ENCODE measurements around the gene TTC3. TPM values are rescaled to one million over a fixed set of nuclear protein-coding genes. Genes with fewer than 3 reads are reported as not detected.
A peak's percentile ranks its signal among the peaks of the same experiment; 100 is the strongest.
"Not testable (repeated sequence)": the region's sequence is repeated elsewhere in the genome, so short reads cannot be mapped to it uniquely, and the experiment has no call there.

TTC3 gene
- total and polyA plus RNA-seq, 4 donors = 197 to 556 (median 295) TPM

DNA sequence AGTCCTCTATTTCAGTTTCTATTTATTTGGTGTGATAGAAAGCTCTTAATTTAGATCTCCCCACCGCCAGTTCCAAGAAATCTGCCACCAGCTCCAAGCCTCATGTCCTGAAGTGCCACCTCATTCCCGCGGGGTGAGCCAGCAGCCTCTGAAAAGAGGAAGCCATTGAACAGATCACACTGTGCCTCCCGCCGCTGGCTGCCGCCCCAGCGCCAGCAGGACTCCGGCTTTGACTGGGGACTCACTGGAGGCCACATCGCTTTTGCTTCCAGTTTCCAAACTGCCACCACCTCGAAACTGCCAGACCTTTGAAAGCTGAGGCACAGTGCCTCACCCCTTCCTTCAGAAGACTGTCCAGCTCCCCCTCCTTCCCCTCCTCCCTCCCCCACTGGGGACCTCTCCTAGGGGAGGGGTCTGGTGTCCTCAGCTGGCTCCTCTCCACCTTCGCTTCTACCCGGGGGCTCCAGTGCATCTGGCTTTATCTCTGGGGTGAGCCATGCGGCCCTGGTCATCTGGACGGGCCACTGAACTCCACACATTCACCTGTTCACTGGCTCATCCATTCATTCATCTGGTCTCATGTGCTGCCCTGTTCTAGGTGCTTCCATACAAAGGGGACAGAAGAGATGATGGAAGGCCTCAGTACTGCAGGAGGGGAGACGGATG, 135.1 kb downstream of the TTC3 start:
- Histone ChIP-seq H3K4me3 (ENCODE audit: low read depth, low read length) (no peak overlapping the region), H3K9me3 (ENCODE audit: control insufficient read depth, insufficient read depth, low read length) (peaks cover 3% of the 10 kb centered on the region), H3K4me1 (ENCODE audit: control insufficient read depth, insufficient read depth, low read length) (peaks cover 18% of the 10 kb centered on the region), H3K27me3 (ENCODE audit: control insufficient read depth, insufficient read depth, low read length) (no peaks in the 10 kb centered on the region), H3K36me3 (ENCODE audit: control insufficient read depth, insufficient read depth, low read length) (peaks cover 18% of the 10 kb centered on the region), H3K27ac (ENCODE audit: low read depth, low read length) (peak overlapping the region; percentile 52)
- 25% methylated on average over 12 of the region's 15 CpGs for WGBS (ENCODE audit: insufficient coverage)
- DNase-seq (ENCODE audit: low read depth in 4 of 6, low spot score in 6 of 6) = peak in 5 of 6 donors; percentile 21 to 80 (median 40)

DNA sequence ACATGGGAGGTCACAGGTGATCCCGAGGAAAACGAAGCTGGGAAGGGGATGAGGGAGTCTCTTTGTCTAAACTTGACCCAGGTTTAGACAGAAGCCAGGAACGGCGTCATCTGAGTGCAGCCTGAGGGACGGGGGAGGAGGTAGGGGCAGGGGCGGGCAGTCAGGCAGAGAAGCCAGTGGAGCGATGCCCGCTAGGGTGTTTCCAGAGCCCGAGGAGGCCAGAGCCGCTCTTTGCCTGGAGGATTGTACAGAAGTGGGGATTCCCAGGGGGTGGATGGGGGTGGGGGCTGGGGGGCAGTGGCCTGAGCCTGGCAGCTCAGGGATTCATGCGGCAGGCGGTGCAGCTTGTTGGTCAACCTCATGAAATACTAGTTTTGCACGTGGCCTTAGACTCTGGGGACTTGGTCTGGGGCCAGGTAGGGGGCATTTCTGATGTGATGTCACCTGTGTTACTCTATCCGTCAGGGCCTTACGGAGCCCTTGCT, 135.7 kb downstream of the TTC3 start:
- Histone ChIP-seq H3K36me3 (ENCODE audit: control insufficient read depth, insufficient read depth, low read length) (peaks cover 12% of the 10 kb centered on the region), H3K27me3 (ENCODE audit: control insufficient read depth, insufficient read depth, low read length) (no peaks in the 10 kb centered on the region), H3K4me1 (ENCODE audit: control insufficient read depth, insufficient read depth, low read length) (peaks cover 18% of the 10 kb centered on the region), H3K27ac (ENCODE audit: low read depth, low read length) (peak overlapping the region; percentile 52), H3K9me3 (ENCODE audit: control insufficient read depth, insufficient read depth, low read length) (peaks cover 3% of the 10 kb centered on the region), H3K4me3 (ENCODE audit: low read depth, low read length) (no peak overlapping the region)
- no peak for DNase-seq (ENCODE audit: low read depth in 4 of 6, low spot score in 6 of 6)
- 86% methylated on average over 7 of the region's 15 CpGs for WGBS (ENCODE audit: insufficient coverage)

DNA sequence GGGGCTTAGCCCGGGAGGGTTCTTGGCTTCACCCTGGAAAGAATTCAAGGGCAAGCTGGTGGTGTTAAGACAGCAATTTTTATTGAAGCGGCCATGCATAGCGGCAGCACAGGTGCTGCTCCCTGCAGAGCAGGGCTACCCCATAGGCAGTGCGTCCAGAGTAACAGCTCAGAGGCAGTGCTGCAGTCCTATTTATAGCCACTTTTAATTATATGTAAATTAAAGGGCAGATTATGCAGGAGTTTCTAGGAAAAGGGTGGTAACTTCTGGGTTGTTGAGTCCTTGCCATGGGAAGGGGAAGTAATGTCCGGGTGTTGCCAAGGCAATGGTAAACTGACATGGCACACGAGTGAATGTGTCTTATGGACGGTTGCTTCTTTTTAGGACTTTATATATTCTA, 137.1 kb downstream of the TTC3 start:
- Histone ChIP-seq H3K4me3 (ENCODE audit: low read depth, low read length) (no peak overlapping the region), H3K27ac (ENCODE audit: low read depth, low read length) (no peak overlapping the region), H3K4me1 (ENCODE audit: control insufficient read depth, insufficient read depth, low read length) (peaks cover 18% of the 10 kb centered on the region), H3K27me3 (ENCODE audit: control insufficient read depth, insufficient read depth, low read length) (no peaks in the 10 kb centered on the region), H3K9me3 (ENCODE audit: control insufficient read depth, insufficient read depth, low read length) (peaks cover 3% of the 10 kb centered on the region), H3K36me3 (ENCODE audit: control insufficient read depth, insufficient read depth, low read length) (peaks cover 8% of the 10 kb centered on the region)
- no peak for DNase-seq (ENCODE audit: low read depth in 4 of 6, low spot score in 6 of 6)
- 100% methylated on average over 1 of the region's 7 CpGs for WGBS (ENCODE audit: insufficient coverage)

DNA sequence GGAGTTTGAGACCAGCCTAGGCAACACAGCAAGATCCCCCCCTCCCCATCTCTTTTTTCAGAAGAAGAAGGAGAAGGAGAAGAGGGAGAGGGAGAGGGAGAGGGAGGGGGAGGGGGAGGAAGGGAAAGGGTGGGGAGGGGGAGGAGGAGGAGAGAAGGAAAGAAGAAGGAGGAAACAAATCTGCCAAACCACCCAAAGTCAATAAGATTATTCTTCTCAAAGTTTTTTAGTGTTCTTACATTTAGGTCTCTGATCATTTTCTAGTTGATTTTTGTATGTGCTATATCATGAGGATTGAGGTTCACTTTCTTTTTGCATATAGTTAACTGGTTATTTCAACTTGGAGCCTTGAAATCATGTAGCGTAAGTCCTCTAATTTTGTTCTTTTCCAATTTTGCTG, 137.7 kb downstream of the TTC3 start:
- H3K36me3 ChIP-seq (ENCODE audit: control insufficient read depth, insufficient read depth, low read length) = peaks cover 8% of the 10 kb centered on the region
- H3K9me3 ChIP-seq (ENCODE audit: control insufficient read depth, insufficient read depth, low read length) = peaks cover 3% of the 10 kb centered on the region
- H3K4me1 ChIP-seq (ENCODE audit: control insufficient read depth, insufficient read depth, low read length) = peaks cover 18% of the 10 kb centered on the region
- no CpG with 5 or more reads among the region's 1 CpG for WGBS (ENCODE audit: insufficient coverage)
- H3K27me3 ChIP-seq (ENCODE audit: control insufficient read depth, insufficient read depth, low read length) = no peaks in the 10 kb centered on the region
- H3K27ac ChIP-seq (ENCODE audit: low read depth, low read length) = no peak overlapping the region
- H3K4me3 ChIP-seq (ENCODE audit: low read depth, low read length) = no peak overlapping the region
- DNase-seq (ENCODE audit: low read depth in 4 of 6, low spot score in 6 of 6) = no peak

DNA sequence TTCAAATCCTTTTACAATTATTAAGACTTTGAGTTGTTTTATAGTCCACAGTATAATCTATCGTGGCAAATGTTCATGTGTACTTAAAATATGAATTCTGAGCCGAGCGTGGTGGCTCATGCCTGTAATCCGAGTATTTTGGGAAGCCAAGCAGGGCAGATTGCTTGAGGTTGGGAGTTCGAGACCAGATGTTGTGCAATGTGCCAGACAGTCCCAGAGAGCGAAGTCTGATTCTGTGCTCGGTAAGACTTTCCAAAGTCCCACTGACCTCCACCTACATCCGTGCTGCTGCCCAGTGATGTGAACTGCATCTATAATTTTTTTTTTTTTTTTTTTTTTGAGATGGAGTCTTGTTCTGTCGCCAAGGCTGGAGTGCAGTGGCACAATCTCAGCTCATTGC, 141.9 kb downstream of the TTC3 start:
- whole genome bisulfite sequencing (ENCODE audit: insufficient coverage) = 98% methylated on average over 5 of the region's 9 CpGs

DNA sequence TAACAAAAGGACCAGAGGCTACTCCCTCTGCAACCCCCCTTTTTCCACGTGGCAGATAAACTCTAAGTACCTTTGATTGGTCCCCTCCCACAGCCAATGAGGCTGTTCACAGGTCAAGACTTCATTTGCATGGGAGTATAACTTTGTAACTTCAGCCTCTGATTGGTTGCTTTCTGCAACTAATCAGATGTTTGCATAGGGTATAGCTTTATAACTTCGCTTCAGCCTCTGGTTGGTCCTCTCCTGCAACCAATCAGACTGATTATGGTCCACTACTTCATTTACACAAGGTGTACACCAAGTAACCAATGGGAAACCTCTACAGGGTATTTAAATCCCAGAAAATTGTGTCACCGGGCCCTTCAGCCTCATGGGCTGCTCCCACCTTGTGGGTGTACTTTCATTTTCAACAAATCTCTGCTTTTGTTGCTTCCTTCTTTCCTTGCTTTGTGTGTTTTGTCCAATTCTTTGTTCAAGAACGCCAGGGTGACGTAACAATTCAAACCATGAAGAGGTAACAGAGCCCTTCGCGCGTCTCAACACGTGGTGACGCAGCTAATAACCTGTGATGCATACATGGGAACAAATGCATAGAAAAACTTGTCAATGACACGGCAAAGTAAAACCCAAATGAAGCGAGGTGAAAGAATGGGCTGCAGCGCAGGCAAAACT, 146.8 kb downstream of the TTC3 start:
- Histone ChIP-seq H3K9me3 (ENCODE audit: control insufficient read depth, insufficient read depth, low read length) (no peaks in the 10 kb centered on the region), H3K27ac (ENCODE audit: low read depth, low read length) (peak overlapping the region; percentile 79), H3K4me1 (ENCODE audit: control insufficient read depth, insufficient read depth, low read length) (peaks cover 18% of the 10 kb centered on the region), H3K27me3 (ENCODE audit: control insufficient read depth, insufficient read depth, low read length) (no peaks in the 10 kb centered on the region), H3K36me3 (ENCODE audit: control insufficient read depth, insufficient read depth, low read length) (peaks cover 13% of the 10 kb centered on the region), H3K4me3 (ENCODE audit: low read depth, low read length) (peak overlapping the region; percentile 71)
- DNase-seq (ENCODE audit: low read depth in 4 of 6, low spot score in 6 of 6) = peak in 3 of 6 donors; percentile 4 to 57 (median 9)
- 48% methylated on average over 13 of the region's 13 CpGs for WGBS (ENCODE audit: insufficient coverage)

More for the DNA sequence above, 141.9 kb downstream of the TTC3 start:
- no peak for DNase-seq (ENCODE audit: low read depth in 4 of 6, low spot score in 6 of 6)
- Histone ChIP-seq H3K27ac (ENCODE audit: low read depth, low read length) (no peak overlapping the region), H3K9me3 (ENCODE audit: control insufficient read depth, insufficient read depth, low read length) (peaks cover 2% of the 10 kb centered on the region), H3K4me1 (ENCODE audit: control insufficient read depth, insufficient read depth, low read length) (peaks cover 2% of the 10 kb centered on the region), H3K27me3 (ENCODE audit: control insufficient read depth, insufficient read depth, low read length) (no peaks in the 10 kb centered on the region), H3K36me3 (ENCODE audit: control insufficient read depth, insufficient read depth, low read length) (no peaks in the 10 kb centered on the region), H3K4me3 (ENCODE audit: low read depth, low read length) (no peak overlapping the region)

DNA sequence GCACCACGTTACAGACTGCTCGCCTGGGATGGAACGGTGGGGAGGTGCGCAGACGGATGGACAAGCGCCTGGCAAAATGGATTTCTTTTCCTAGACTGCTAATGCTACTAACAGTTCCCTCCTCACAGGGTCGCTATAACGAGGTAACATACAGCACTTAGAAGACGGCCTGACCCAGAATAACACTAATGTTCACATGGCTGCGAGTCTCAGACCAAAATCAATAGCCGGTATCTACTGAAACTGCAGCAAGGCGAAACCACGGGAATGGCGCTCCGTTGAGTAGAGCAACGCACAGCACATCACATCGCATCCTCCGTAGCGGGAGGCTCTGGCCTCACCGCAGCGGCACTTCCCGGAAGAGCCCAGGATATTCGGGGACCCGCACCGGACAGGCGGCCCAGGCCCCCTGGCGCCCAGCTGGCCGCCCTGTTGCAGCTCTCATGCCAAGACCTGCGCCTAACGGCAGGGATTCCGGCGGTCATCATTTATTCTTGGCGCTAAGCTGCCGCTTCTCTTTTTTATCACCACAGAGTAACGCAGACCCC, 147.5 kb downstream of the TTC3 start:
- Histone ChIP-seq H3K36me3 (ENCODE audit: control insufficient read depth, insufficient read depth, low read length) (peaks cover 18% of the 10 kb centered on the region), H3K27ac (ENCODE audit: low read depth, low read length) (peak overlapping the region; percentile 79), H3K4me3 (ENCODE audit: low read depth, low read length) (peak overlapping the region; percentile 71), H3K9me3 (ENCODE audit: control insufficient read depth, insufficient read depth, low read length) (no peaks in the 10 kb centered on the region), H3K4me1 (ENCODE audit: control insufficient read depth, insufficient read depth, low read length) (peaks cover 18% of the 10 kb centered on the region), H3K27me3 (ENCODE audit: control insufficient read depth, insufficient read depth, low read length) (no peaks in the 10 kb centered on the region)
- DNase-seq (ENCODE audit: low read depth in 4 of 6, low spot score in 6 of 6) = peak in 5 of 6 donors; percentile 38 to 85 (median 60)
- WGBS (ENCODE audit: insufficient coverage) = 2% methylated on average over 35 of the region's 35 CpGs

DNA sequence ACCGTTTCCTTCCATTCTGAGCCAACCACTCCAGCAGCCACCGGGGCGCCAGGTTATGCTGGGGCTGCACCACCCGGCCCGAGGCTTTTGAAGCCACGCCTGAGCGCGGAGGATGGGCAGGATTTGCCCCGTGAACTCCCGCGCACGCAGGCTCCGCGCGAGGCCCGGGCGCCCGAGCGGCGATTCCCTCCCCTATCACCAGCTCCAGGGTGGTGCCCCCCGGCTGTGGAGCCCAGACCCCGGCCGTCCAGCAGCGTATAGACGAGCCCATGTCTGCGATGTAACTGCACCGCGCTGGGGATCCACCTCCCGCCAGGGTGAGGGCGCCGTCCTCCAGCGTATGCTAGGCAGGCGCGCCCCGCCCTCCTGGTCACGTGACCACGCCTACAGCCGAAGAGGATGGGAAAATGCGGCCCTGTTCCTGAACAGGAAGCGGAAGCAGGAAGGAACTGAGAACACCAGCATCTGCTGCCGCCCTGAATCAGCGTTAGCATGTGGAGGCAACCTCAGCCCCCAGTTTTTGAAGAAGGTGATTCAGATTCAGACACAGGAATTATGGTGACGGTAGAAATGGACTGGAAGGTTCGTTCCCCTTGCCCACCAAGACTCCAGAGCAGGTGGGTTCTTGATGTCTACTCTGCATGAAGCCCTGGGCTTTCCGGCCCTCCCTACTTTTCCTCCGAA, 148.1 kb downstream of the TTC3 start:
- peaks cover 18% of the 10 kb centered on the region for H3K4me1 ChIP-seq (ENCODE audit: control insufficient read depth, insufficient read depth, low read length)
- peak overlapping the region; percentile 79 for H3K27ac ChIP-seq (ENCODE audit: low read depth, low read length)
- no peaks in the 10 kb centered on the region for H3K9me3 ChIP-seq (ENCODE audit: control insufficient read depth, insufficient read depth, low read length)
- peak; percentile 64 to 98 (median 82) for DNase-seq (ENCODE audit: low read depth in 4 of 6, low spot score in 6 of 6)
- no peaks in the 10 kb centered on the region for H3K27me3 ChIP-seq (ENCODE audit: control insufficient read depth, insufficient read depth, low read length)
- WGBS (ENCODE audit: insufficient coverage) = 7% methylated on average over 45 of the region's 46 CpGs
- H3K36me3 ChIP-seq (ENCODE audit: control insufficient read depth, insufficient read depth, low read length) = peaks cover 24% of the 10 kb centered on the region
- peak overlapping the region; percentile 71 for H3K4me3 ChIP-seq (ENCODE audit: low read depth, low read length)

DNA sequence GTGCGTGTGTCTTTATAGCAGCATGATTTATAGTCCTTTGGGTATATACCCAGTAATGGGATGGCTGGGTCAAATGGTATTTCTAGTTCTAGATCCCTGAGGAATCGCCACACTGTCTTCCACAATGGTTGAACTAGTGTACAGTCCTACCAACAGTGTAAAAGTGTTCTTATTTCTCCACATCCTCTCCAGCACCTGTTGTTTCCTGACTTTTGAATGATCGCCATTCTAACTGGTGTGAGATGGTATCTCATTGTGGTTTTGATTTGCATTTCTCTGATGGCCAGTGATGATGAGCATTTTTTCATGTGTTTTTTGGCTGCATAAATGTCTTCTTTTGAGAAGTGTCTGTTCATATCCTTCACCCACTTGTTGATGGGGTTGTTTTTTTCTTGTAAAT, 149.2 kb downstream of the TTC3 start:
- WGBS (ENCODE audit: insufficient coverage) = no CpG with 5 or more reads among the region's 3 CpGs
- H3K36me3 ChIP-seq (ENCODE audit: control insufficient read depth, insufficient read depth, low read length) = peaks cover 35% of the 10 kb centered on the region
- H3K4me3 ChIP-seq (ENCODE audit: low read depth, low read length); H3K27me3 ChIP-seq (ENCODE audit: control insufficient read depth, insufficient read depth, low read length); H3K27ac ChIP-seq (ENCODE audit: low read depth, low read length); H3K9me3 ChIP-seq (ENCODE audit: control insufficient read depth, insufficient read depth, low read length); DNase-seq (ENCODE audit: low read depth in 4 of 6, low spot score in 6 of 6): not testable (repeated sequence)
- H3K4me1 ChIP-seq (ENCODE audit: control insufficient read depth, insufficient read depth, low read length) = peaks cover 18% of the 10 kb centered on the region

Data from spinal cord (tissue), 10 donors.